GM23248 (cell line): ENCODE measurements around the gene TAF1C.

Experiments used
- EZH2 ChIP-seq: fragments of 200-600 bp; sonication (generic); IDR thresholded peaks from 2 replicates; pipeline ENCODE4 v1.6.1; 2018; ENCODE audit warnings: antibody characterized with exemption, mild to moderate bottlenecking; ENCODE audit not compliant: insufficient read depth, poor library complexity, severe bottlenecking
- EZH2phosphoT487 ChIP-seq: fragments of 200-600 bp; sonication (generic); IDR thresholded peaks from 2 replicates; pipeline ENCODE4 v1.6.1; 2018; ENCODE audit warnings: antibody characterized with exemption, moderate library complexity, mild to moderate bottlenecking, low read depth; ENCODE audit not compliant: insufficient read depth

DNA sequence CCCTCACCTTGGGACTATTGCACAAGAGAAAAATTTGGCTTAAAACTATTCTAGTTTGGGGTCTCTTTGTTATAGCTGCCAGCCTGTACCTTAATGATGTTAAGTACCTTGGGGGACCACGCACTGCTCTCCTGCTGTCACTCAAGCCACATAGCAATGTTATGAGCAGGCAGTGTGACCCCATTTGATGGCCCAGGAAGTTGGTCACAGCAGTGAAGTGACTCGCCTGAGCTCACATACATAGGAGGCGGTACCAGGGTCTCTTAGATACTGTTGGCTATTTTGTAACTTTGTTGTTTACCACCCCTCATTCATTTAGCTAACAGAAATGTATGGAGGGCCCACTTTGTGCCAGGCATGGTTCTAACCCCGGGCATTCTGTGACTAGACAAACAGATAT, 36.6 kb upstream of the TAF1C start:
- TF ChIP-seq EZH2 (no peak), EZH2phosphoT487 (no peak)
